ENCODE data around the gene GALC. TPM values are rescaled to one million over a fixed set of nuclear protein-coding genes. Genes with fewer than 3 reads are reported as not detected.
"Not testable (repeated sequence)": the region's sequence is repeated elsewhere in the genome, so short reads cannot be mapped to it uniquely, and the experiment has no call there.

GALC gene
- total RNA-seq, 4 donors from 2014 or later = 41.2 to 82.9 (median 52.0) TPM

- 66 to 72% methylated on average over 3 of the region's 3 CpGs for WGBS, 2 donors
- Histone ChIP-seq H3K9me3 (no peaks in the 10 kb centered on the region), H3K4me3 (no peak overlapping the region), H3K27me3 (no peaks in the 10 kb centered on the region), H3K4me1 (no peaks in the 10 kb centered on the region), H3K27ac (no peak overlapping the region), H3K36me3 (no peaks in the 10 kb centered on the region)
- DNase-seq (ENCODE audit: low spot score in 2 of 2) = no peak
- no peak for TF ChIP-seq EP300 (IDR thresholded peaks at IDR 0.05)
- TF ChIP-seq CTCF (IDR thresholded peaks at IDR 0.05) = no peak
- no peak for TF ChIP-seq POLR2A (IDR thresholded peaks at IDR 0.05)
These were observed 32.3 kb upstream of the GALC start for GRCh38 chr14:88025313-88025712.

GRCh38 chr14:88024252-88025086, 31.5 kb upstream of the GALC start:
- H3K4me1 ChIP-seq; H3K9me3 ChIP-seq; H3K4me3 ChIP-seq; H3K36me3 ChIP-seq; H3K27me3 ChIP-seq; H3K27ac ChIP-seq; DNase-seq (ENCODE audit: low spot score in 2 of 2): not testable (repeated sequence)
- 73 to 78% methylated on average over 11 of the region's 11 CpGs for WGBS, 2 donors

- TF ChIP-seq EP300 (IDR thresholded peaks at IDR 0.05) = no peak
- TF ChIP-seq CTCF (IDR thresholded peaks at IDR 0.05) = no peak
- no peak for TF ChIP-seq POLR2A (IDR thresholded peaks at IDR 0.05)
- no peaks in the 10 kb centered on the region for H3K27me3 ChIP-seq
- no peaks in the 10 kb centered on the region for H3K9me3 ChIP-seq
- H3K4me1 ChIP-seq = no peaks in the 10 kb centered on the region
- H3K36me3 ChIP-seq = no peaks in the 10 kb centered on the region
- H3K27ac ChIP-seq = no peak overlapping the region
- no peak for DNase-seq (ENCODE audit: low spot score in 2 of 2)
- no peak overlapping the region for H3K4me3 ChIP-seq
- 37 to 53% methylated on average over 3 of the region's 3 CpGs for WGBS, 2 donors
These were observed 30.7 kb upstream of the GALC start for GRCh38 chr14:88023658-88024187.

- no peaks in the 10 kb centered on the region for H3K9me3 ChIP-seq
- H3K27me3 ChIP-seq = no peaks in the 10 kb centered on the region
- H3K36me3 ChIP-seq = no peaks in the 10 kb centered on the region
- no peak overlapping the region for H3K4me3 ChIP-seq
- TF ChIP-seq POLR2A (IDR thresholded peaks at IDR 0.05) (no peak), EP300 (IDR thresholded peaks at IDR 0.05) (no peak), CTCF (IDR thresholded peaks at IDR 0.05) (no peak)
- 62 to 80% methylated on average over 2 of the region's 2 CpGs for WGBS, 2 donors
- no peak overlapping the region for H3K27ac ChIP-seq
- peaks cover 0 to 4% (median 0%) of the 10 kb centered on the region in 4 donors for H3K4me1 ChIP-seq
- DNase-seq (ENCODE audit: low spot score in 2 of 2) = no peak
These were observed 24.6 kb upstream of the GALC start for GRCh38 chr14:88017535-88017934.

GRCh38 chr14:88016768-88017167, 23.8 kb upstream of the GALC start:
- peaks cover 0 to 4% (median 0%) of the 10 kb centered on the region in 4 donors for H3K4me1 ChIP-seq
- no peaks in the 10 kb centered on the region for H3K27me3 ChIP-seq
- H3K9me3 ChIP-seq = no peaks in the 10 kb centered on the region
- H3K36me3 ChIP-seq = no peaks in the 10 kb centered on the region
- TF ChIP-seq POLR2A (IDR thresholded peaks at IDR 0.05) (no peak), CTCF (IDR thresholded peaks at IDR 0.05) (no peak), EP300 (IDR thresholded peaks at IDR 0.05) (no peak)
- no peak overlapping the region for H3K4me3 ChIP-seq
- no peak overlapping the region for H3K27ac ChIP-seq
- 59 to 67% methylated on average over 2 of the region's 2 CpGs for WGBS, 2 donors
- no peak for DNase-seq (ENCODE audit: low spot score in 2 of 2)
